Measurements from ENCODE around the gene NRXN2.

DNA sequence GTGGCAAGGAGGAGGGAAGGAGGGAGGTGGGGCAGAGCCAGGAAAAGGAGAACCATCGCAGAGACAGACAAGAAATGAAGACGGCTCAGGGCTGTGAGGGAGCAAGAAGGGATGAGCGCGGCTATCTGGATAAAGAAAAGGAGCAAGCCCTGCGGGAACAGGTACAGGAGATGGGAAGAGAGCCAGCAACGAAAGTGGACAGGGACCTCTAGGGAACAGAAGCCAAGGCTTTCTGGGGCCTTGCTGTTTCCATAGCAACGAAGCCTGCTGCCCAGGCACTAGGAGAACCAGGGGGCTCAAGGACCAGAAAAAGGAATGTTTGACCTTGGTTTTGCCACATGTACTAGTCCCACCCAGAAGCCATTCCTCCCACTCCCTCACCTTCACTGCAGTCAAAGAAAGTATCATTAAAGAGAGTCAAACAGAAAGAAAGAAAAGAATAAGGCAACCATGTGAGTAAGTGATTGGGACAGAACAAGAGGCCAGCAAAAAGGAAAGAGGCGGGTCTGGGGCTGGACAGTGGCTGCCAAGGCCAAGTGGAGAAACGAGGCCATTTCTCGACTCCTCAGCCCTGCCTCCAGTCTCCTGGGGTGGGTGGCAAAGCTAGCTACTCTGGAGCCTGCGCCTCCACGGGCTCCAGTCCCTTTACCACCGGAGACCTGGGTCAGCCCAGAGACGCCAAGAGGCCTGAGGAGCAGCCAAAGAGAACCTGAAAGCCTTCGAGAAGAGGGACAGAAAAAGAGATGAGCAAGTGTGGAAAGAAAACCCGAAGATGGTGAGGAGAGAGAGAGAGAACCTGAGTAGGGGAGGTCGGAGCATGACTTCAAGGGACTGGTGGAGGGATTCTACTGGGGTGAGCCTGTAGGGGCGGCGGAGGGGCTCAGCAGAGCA, 35.1 kb downstream of the NRXN2 start:
- no peak for TF ChIP-seq POLR2A (IDR thresholded peaks at IDR 0.05)
- TF ChIP-seq, protein P1, sequence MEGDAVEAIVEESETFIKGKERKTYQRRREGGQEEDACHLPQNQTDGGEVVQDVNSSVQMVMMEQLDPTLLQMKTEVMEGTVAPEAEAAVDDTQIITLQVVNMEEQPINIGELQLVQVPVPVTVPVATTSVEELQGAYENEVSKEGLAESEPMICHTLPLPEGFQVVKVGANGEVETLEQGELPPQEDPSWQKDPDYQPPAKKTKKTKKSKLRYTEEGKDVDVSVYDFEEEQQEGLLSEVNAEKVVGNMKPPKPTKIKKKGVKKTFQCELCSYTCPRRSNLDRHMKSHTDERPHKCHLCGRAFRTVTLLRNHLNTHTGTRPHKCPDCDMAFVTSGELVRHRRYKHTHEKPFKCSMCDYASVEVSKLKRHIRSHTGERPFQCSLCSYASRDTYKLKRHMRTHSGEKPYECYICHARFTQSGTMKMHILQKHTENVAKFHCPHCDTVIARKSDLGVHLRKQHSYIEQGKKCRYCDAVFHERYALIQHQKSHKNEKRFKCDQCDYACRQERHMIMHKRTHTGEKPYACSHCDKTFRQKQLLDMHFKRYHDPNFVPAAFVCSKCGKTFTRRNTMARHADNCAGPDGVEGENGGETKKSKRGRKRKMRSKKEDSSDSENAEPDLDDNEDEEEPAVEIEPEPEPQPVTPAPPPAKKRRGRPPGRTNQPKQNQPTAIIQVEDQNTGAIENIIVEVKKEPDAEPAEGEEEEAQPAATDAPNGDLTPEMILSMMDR (IDR thresholded peaks at IDR 0.05) = no peak
